ENCODE results near the gene PITPNC1.
"Not testable (repeated sequence)": the region's sequence is repeated elsewhere in the genome, so short reads cannot be mapped to it uniquely, and the experiment has no call there.

PITPNC1 gene

GRCh38 chr17:67470163-67470562, 93.1 kb downstream of the PITPNC1 start:
- TF ChIP-seq CTCF (IDR thresholded peaks at IDR 0.05), result no peak

GRCh38 chr17:67471118-67471517, 94.0 kb downstream of the PITPNC1 start:
- H3K27ac ChIP-seq, result no peak overlapping the region
- no peak for TF ChIP-seq CTCF (IDR thresholded peaks at IDR 0.05)
- no peak overlapping the region for H3K4me2 ChIP-seq (ENCODE audit: low read length)
- no peak overlapping the region for H2AFZ ChIP-seq
- H3K4me3 ChIP-seq (ENCODE audit: low read depth, low read length), result no peak overlapping the region
- H3K36me3 ChIP-seq (ENCODE audit: control insufficient read depth, insufficient read depth, low read length), result no peaks in the 10 kb centered on the region
- no peaks in the 10 kb centered on the region for H3K27me3 ChIP-seq (ENCODE audit: control insufficient read depth, insufficient read depth, low read length)
- H3K9ac ChIP-seq, result no peak overlapping the region
- no peaks in the 10 kb centered on the region for H3K79me2 ChIP-seq
- H3K9me3 ChIP-seq (ENCODE audit: control insufficient read depth, low read length), result no peaks in the 10 kb centered on the region
- H3K4me1 ChIP-seq, result peaks cover 3% of the 10 kb centered on the region

More at GRCh38 chr17:67470163-67470562, 93.1 kb downstream of the PITPNC1 start:
- H3K4me3 ChIP-seq (ENCODE audit: low read depth, low read length), result no peak overlapping the region
- no peaks in the 10 kb centered on the region for H3K79me2 ChIP-seq
- no peak overlapping the region for H3K9ac ChIP-seq
- H3K4me1 ChIP-seq, result no peaks in the 10 kb centered on the region
- no peaks in the 10 kb centered on the region for H3K9me3 ChIP-seq (ENCODE audit: control insufficient read depth, low read length)
- H3K4me2 ChIP-seq (ENCODE audit: low read length), result no peak overlapping the region
- no peak overlapping the region for H3K27ac ChIP-seq
- H3K27me3 ChIP-seq (ENCODE audit: control insufficient read depth, insufficient read depth, low read length), result no peaks in the 10 kb centered on the region
- H3K36me3 ChIP-seq (ENCODE audit: control insufficient read depth, insufficient read depth, low read length), result no peaks in the 10 kb centered on the region
- H2AFZ ChIP-seq, result no peak overlapping the region

- not testable (repeated sequence) for H3K79me2 ChIP-seq; H3K36me3 ChIP-seq (ENCODE audit: control insufficient read depth, insufficient read depth, low read length); H3K4me1 ChIP-seq; H3K27me3 ChIP-seq (ENCODE audit: control insufficient read depth, insufficient read depth, low read length); H3K9me3 ChIP-seq (ENCODE audit: control insufficient read depth, low read length); H3K4me2 ChIP-seq (ENCODE audit: low read length); H2AFZ ChIP-seq; H3K4me3 ChIP-seq (ENCODE audit: low read depth, low read length); H3K27ac ChIP-seq; H3K9ac ChIP-seq
Observed at GRCh38 chr17:67472606-67473005, 95.5 kb downstream of the PITPNC1 start.

GRCh38 chr17:67474081-67474661, 97.1 kb downstream of the PITPNC1 start:
- no peaks in the 10 kb centered on the region for H3K27me3 ChIP-seq (ENCODE audit: control insufficient read depth, insufficient read depth, low read length)
- H3K79me2 ChIP-seq, result no peaks in the 10 kb centered on the region
- no peak overlapping the region for H3K4me3 ChIP-seq (ENCODE audit: low read depth, low read length)
- no peak overlapping the region for H3K9ac ChIP-seq
- no peak for TF ChIP-seq CTCF (IDR thresholded peaks at IDR 0.05)
- H2AFZ ChIP-seq, result no peak overlapping the region
- no peaks in the 10 kb centered on the region for H3K9me3 ChIP-seq (ENCODE audit: control insufficient read depth, low read length)
- H3K4me1 ChIP-seq, result peaks cover 3% of the 10 kb centered on the region
- H3K27ac ChIP-seq, result peak overlapping the region; percentile 57
- H3K4me2 ChIP-seq (ENCODE audit: low read length), result no peak overlapping the region
- no peaks in the 10 kb centered on the region for H3K36me3 ChIP-seq (ENCODE audit: control insufficient read depth, insufficient read depth, low read length)

GRCh38 chr17:67475161-67475937, 98.3 kb downstream of the PITPNC1 start:
- Histone ChIP-seq H3K36me3 (ENCODE audit: control insufficient read depth, insufficient read depth, low read length) (no peaks in the 10 kb centered on the region), H3K4me2 (ENCODE audit: low read length) (no peak overlapping the region), H3K9me3 (ENCODE audit: control insufficient read depth, low read length) (no peaks in the 10 kb centered on the region), H3K79me2 (no peaks in the 10 kb centered on the region), H3K4me1 (peaks cover 3% of the 10 kb centered on the region), H3K27me3 (ENCODE audit: control insufficient read depth, insufficient read depth, low read length) (no peaks in the 10 kb centered on the region), H3K9ac (no peak overlapping the region), H3K27ac (peak overlapping the region; percentile 36), H2AFZ (peak overlapping the region; percentile 68), H3K4me3 (ENCODE audit: low read depth, low read length) (no peak overlapping the region)
- peak; percentile 91 for TF ChIP-seq CTCF (IDR thresholded peaks at IDR 0.05)
